ENCODE data around the gene TPR.
"Not testable (repeated sequence)": the region's sequence is repeated elsewhere in the genome, so short reads cannot be mapped to it uniquely, and the experiment has no call there.

TPR gene

GRCh38 chr1:186375152-186375928, at the start of gene TPR, which contains the start of gene ODR4:
TPR (minus strand) TSS chr1:186375253; CDS start chr1:186375028, 225 bp downstream.
ODR4 (plus strand) TSS chr1:186375838; CDS start chr1:186379786, 3,948 bp downstream.
- DNase-seq, result peak; percentile 65

DNA sequence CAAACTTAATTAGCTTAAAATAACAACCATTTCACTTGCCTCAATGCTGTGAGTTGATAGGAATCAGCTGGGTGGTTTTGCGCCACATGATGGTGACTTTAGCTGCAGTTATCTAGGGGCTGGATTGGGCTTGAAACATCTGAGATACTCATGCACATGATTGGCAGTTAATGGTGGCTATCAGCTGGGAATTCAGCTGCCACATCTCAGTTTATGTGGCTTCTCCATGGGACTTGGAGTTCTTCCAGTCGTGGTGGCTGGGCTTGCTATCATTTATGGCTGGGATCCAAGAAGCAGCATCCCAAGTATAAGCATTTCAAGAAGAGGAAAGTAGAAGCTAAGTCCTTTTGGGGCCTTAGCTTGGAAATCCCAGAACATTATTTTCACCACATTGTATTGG, 49.5 kb upstream of the TPR start:
- no peak for DNase-seq

DNA sequence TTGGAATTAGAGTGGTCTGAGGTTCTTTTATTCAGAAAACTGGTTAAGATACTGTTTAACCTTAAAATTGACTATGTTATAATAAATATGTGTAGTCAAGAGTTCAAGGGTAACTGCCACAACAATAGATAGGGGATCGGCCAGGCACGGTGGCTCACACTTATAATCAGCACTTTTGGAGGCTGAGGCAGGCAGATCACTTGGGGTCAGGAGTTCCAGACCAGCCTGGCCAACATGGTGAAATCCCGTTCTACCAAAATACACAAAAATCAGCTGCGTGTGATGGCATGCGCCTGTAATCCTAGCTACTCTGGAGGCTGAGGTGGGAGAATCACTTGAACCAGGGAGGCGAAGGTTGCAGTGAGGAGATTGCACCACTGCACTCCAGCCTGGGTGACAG, 46.4 kb upstream of the TPR start:
- no peak for DNase-seq

- no peak for DNase-seq
These were observed 45.9 kb upstream of the TPR start for GRCh38 chr1:186420923-186421322.

DNA sequence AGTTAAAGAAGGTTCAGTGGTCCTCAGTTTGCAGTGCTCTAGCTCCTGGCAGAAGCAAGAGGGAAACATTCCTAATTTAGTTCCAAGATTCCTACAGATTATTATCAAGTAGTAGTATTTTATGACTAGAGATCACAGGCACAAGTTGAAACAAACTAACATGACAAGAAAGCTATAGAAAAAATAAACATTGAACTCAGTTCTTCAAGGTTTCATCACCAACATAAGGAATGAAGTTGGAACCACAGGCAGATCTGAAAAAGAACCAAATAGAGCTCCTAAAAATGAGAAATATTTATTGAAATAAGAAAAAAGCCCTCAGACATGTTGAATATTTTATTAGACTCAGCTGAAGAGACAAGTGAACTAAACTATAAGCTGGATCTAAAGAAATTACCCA, 45.3 kb upstream of the TPR start:
- DNase-seq, result no peak

GRCh38 chr1:186418503-186418902, 43.5 kb upstream of the TPR start:
- DNase-seq, result no peak

GRCh38 chr1:186413319-186413718, 38.3 kb upstream of the TPR start:
- no peak for DNase-seq

GRCh38 chr1:186409091-186409490, 34.0 kb upstream of the TPR start:
- DNase-seq, result no peak

DNA sequence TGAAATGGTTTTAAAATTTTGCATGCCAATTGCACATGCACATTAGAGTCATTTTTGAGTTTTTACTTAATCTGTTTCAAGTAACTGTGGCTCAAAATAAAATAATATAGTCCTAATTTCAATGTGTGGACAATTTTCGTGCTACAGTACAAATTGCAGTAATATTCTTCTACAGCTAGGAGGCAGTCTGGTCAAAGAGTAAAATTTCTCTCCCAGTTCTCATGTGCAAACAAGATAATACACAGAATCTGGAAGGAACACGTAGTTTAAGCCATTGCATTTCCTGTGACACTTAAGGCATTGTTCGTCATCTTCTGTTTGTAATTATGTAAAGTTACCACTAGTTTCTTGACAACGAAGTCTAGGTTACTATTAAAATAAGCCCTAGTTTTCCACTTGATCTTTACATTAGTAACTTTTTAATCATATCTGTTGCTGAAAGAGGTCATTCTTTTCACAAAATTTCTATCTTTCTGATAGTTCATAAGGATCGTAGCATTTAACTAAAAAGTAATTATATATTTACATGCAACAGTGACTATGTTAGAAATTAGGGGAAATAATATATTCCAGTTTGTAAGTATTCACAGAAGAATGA, 29.5 kb upstream of the TPR start:
- no peak for DNase-seq

DNA sequence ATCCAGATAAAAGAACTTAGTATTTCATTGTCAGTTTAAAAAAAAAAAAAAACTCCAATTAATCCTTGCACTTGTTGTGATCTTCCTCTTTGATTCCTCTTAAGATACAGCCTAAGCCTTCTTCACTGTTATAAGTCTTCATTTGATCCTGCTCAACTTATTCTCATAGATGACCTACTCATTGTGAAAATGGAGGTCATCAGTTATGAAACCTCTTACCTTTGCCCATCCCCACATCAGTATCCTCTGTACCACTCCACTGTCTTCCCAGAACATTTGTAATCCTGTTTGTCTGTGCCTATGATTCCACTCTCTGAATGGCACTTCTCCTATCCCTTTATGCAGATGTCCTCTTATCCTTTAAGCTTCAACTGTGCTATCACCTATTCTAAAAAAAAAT, 28.6 kb upstream of the TPR start:
- DNase-seq, result no peak

- DNase-seq, result not testable (repeated sequence)
These were observed 26.4 kb upstream of the TPR start for GRCh38 chr1:186401446-186401845.

GRCh38 chr1:186392711-186393110, 17.7 kb upstream of the TPR start:
- not testable (repeated sequence) for DNase-seq

DNA sequence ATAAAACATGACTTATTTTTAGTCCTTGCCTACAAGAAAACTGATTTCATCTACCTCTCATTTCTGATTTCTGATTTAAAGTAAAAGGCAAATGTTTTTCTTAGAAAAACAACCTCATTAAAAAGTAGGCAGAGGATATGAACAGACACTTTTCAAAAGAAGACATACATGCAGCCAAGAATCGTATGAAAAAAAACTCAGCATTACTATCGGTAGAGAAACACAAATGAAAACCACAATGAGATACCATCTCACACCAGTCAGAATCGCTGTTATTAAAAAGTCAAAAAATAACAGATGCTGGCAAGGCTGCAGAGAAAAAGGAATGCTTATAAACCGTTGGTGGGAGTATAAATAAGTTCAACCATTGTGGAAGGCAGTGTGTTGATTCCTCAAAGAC, 16.8 kb upstream of the TPR start:
- DNase-seq, result no peak

GRCh38 chr1:186390925-186391324, 15.9 kb upstream of the TPR start:
- DNase-seq, result no peak

GRCh38 chr1:186386725-186387383, 11.8 kb upstream of the TPR start:
- DNase-seq, result no peak

GRCh38 chr1:186375929-186376319, 871 bp upstream of the TPR start:
- no peak for DNase-seq

GRCh38 chr1:186374303-186375151, 526 bp downstream of the TPR start:
- no peak for DNase-seq

DNA sequence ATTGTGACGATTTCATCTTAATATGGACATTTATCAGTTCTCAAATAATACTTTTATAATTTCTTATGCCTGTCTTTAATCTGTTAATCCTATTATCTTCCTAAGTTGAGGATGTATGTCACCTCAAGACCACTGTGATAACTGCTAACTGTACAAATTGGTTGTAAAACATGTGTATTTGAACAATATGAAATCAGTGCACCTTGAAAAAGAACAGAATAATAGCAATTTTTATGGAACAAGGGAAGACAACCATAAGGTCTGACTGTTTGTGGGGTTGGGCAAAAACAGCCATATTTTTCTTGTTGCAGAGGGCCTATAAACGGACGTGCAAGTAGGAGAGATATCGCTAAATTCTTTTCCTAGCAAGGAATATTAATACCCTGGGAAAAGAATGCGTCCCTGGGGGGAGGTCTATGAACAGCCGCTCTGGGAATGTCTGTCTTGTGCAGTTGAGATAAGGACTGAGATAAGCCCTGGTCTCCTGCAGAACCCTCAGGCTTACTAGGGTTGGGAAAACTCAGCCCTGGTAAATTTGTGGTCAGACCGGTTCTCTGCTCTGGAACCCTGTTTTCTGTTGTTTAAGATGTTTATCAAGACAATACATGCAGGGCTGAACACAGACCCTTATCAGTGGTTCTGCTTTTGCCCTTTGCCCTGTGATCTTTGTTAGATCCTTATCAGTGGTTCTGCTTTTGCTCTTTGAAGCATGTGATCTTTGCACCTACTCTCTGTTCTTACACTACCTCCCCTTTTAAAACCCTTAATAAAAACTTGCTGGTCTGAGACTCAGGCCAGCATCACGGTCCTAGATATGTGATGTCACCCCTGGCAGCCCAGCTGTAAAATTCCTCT, 27.0 kb downstream of the TPR start:
- not testable (repeated sequence) for DNase-seq

GRCh38 chr1:186340772-186341171, 34.3 kb downstream of the TPR start:
- no peak for DNase-seq

- DNase-seq, result no peak
These were observed 37.5 kb downstream of the TPR start for GRCh38 chr1:186337554-186337953.

DNA sequence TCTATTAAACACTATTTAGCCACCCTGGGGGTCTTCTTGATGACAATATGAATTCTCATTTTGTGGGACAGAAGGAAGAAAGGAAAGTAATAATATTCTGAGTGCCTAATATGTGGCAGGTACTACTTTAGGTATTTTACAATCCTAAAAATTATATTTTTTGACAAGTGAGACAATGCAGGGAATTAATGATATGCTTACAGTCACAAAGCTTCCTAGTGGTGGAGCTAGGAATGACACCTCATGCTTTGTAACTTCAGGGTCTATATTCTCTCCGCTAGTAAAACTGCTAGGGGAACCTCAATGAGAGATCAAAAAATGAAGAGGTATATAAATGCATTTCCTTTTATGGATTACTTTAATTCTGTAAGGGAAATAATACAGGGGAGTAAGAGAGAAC, 44.3 kb downstream of the TPR start:
- no peak for DNase-seq

GRCh38 chr1:186327331-186327730, 47.7 kb downstream of the TPR start:
- DNase-seq, result no peak
